ENCODE measurements around the gene ELOVL2. TPM values are rescaled to one million over a fixed set of nuclear protein-coding genes. Genes with fewer than 3 reads are reported as not detected.

ELOVL2 gene
- total RNA-seq, 1 experiment from 2014 or later, result 12.7 TPM

DNA sequence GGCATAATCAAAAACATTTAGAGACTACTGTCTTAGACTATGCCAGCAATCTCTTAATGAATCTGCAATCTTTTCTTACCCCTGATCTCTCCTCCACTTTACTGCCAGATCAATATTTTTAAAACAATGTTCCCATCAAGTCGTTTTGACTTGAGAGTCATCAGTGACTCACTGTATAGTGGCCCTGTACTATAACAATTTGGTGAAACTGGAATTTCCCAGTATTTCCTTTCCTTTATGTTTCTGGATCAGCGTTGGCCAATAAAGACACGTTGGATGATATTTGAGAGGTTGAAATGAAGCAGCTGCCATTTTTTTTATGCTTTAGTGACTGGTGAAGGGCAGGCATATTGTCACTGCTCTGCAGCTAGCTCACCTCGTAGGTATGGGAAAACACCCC, 39.4 kb upstream of the ELOVL2 start:
- H3K27ac ChIP-seq (ENCODE audit: low read depth, low read length, poor library complexity, severe bottlenecking), result no peak overlapping the region
- POLR2A ChIA-PET (ENCODE audit: low non-redundant PET), result no interaction called here
- intact Hi-C loops (cut with micrococcal nuclease; ENCODE audit: unreplicated experiment), result no loop called here
- H3K36me3 ChIP-seq (ENCODE audit: insufficient read depth, low read length, poor library complexity, severe bottlenecking), result no peaks in the 10 kb centered on the region
- no peak for DNase-seq (ENCODE audit: low spot score)
- H3K9me3 ChIP-seq (ENCODE audit: low read depth, low read length, poor library complexity, severe bottlenecking), result no peaks in the 10 kb centered on the region
- no peak overlapping the region for H3K4me3 ChIP-seq (ENCODE audit: low read depth, low read length, poor library complexity, severe bottlenecking)
- CTCF ChIA-PET, result interaction anchor here (0.8 kb wide), 1 partner anchor 15 kb away, joined by 4 read pairs; no protein-coding TSS in a partner anchor
- TF ChIP-seq, protein P1, sequence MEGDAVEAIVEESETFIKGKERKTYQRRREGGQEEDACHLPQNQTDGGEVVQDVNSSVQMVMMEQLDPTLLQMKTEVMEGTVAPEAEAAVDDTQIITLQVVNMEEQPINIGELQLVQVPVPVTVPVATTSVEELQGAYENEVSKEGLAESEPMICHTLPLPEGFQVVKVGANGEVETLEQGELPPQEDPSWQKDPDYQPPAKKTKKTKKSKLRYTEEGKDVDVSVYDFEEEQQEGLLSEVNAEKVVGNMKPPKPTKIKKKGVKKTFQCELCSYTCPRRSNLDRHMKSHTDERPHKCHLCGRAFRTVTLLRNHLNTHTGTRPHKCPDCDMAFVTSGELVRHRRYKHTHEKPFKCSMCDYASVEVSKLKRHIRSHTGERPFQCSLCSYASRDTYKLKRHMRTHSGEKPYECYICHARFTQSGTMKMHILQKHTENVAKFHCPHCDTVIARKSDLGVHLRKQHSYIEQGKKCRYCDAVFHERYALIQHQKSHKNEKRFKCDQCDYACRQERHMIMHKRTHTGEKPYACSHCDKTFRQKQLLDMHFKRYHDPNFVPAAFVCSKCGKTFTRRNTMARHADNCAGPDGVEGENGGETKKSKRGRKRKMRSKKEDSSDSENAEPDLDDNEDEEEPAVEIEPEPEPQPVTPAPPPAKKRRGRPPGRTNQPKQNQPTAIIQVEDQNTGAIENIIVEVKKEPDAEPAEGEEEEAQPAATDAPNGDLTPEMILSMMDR (conservative IDR thresholded peaks at IDR 0.05; ENCODE audit: low read depth, low read length), result no peak
- no peak for TF ChIP-seq EZH2 (IDR thresholded peaks at IDR 0.05; ENCODE audit: borderline replicate concordance, low read depth, low read length, poor library complexity, severe bottlenecking)
- BruUV-seq (replicated peaks), result no TSS peak
- H3K27me3 ChIP-seq (replicated peaks; ENCODE audit: insufficient read depth, low read depth, low read length, poor library complexity), result no peaks in the 10 kb centered on the region
- H3K4me1 ChIP-seq (ENCODE audit: insufficient read depth, low read length, poor library complexity, severe bottlenecking), result no peaks in the 10 kb centered on the region

DNA sequence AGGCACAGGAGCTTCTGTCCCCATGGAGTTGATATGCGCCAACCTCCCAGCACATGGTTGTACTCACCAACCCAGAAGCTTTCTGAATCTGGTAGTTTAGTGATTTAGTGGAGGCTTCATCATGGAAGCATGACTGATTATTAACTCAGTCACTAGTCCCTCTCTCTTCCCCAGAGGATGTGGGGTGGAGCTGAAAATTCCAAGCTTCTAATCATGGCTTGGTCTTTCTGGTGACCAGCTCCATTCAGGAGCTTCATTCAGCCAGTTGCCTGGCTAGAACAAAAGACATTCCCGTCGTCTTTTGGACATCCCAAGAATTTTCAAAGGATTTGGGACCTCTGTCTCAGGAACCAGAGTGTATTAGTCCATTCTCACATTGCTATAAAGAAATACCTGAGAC, 36.2 kb upstream of the ELOVL2 start:
- no peaks in the 10 kb centered on the region for H3K4me1 ChIP-seq (ENCODE audit: insufficient read depth, low read length, poor library complexity, severe bottlenecking)
- DNase-seq (ENCODE audit: low spot score), result no peak
- H3K9me3 ChIP-seq (ENCODE audit: low read depth, low read length, poor library complexity, severe bottlenecking), result no peaks in the 10 kb centered on the region
- intact Hi-C loops (cut with micrococcal nuclease; ENCODE audit: unreplicated experiment), result no loop called here
- no peaks in the 10 kb centered on the region for H3K36me3 ChIP-seq (ENCODE audit: insufficient read depth, low read length, poor library complexity, severe bottlenecking)
- TF ChIP-seq, protein P1 (conservative IDR thresholded peaks at IDR 0.05; ENCODE audit: low read depth, low read length), result no peak
- TF ChIP-seq EZH2 (IDR thresholded peaks at IDR 0.05; ENCODE audit: borderline replicate concordance, low read depth, low read length, poor library complexity, severe bottlenecking), result no peak
- no peak overlapping the region for H3K27ac ChIP-seq (ENCODE audit: low read depth, low read length, poor library complexity, severe bottlenecking)
- H3K27me3 ChIP-seq (replicated peaks; ENCODE audit: insufficient read depth, low read depth, low read length, poor library complexity), result no peaks in the 10 kb centered on the region
- POLR2A ChIA-PET (ENCODE audit: low non-redundant PET), result no interaction called here
- no peak overlapping the region for H3K4me3 ChIP-seq (ENCODE audit: low read depth, low read length, poor library complexity, severe bottlenecking)
- BruUV-seq (replicated peaks), result no TSS peak
- CTCF ChIA-PET, result interaction anchor here (1.2 kb wide), 1 partner anchor 12 kb away, joined by 3 read pairs; no protein-coding TSS in a partner anchor

DNA sequence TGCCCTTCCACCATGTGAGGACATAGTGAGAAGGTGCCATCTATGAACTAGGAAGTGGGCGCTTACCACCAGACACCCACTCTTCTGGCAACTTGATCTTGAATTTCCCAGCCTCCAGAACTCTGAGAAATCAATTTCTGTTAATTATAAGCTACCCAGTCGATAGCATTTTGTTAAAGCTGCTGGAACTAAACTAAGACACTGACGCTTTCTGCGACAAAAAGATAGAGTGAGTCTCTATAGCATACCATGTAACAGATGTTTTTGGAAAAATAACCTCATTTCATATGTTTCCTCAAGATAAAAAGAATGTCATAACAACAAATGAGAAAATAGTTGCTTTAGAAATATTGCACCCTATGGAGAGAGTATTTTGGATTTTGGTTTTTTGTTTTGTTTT, 34.2 kb upstream of the ELOVL2 start:
- Histone ChIP-seq H3K4me1 (ENCODE audit: insufficient read depth, low read length, poor library complexity, severe bottlenecking) (no peaks in the 10 kb centered on the region), H3K27me3 (replicated peaks; ENCODE audit: insufficient read depth, low read depth, low read length, poor library complexity) (no peaks in the 10 kb centered on the region)
- CTCF ChIA-PET, result no interaction called here

More for the DNA sequence above, 34.2 kb upstream of the ELOVL2 start:
- POLR2A ChIA-PET (ENCODE audit: low non-redundant PET), result no interaction called here
- no peak overlapping the region for H3K4me3 ChIP-seq (ENCODE audit: low read depth, low read length, poor library complexity, severe bottlenecking)
- no peaks in the 10 kb centered on the region for H3K36me3 ChIP-seq (ENCODE audit: insufficient read depth, low read length, poor library complexity, severe bottlenecking)
- TF ChIP-seq EZH2 (IDR thresholded peaks at IDR 0.05; ENCODE audit: borderline replicate concordance, low read depth, low read length, poor library complexity, severe bottlenecking), result no peak
- TF ChIP-seq, protein P1 (conservative IDR thresholded peaks at IDR 0.05; ENCODE audit: low read depth, low read length), result no peak
- DNase-seq (ENCODE audit: low spot score), result no peak
- intact Hi-C loops (cut with micrococcal nuclease; ENCODE audit: unreplicated experiment), result no loop called here
- no peaks in the 10 kb centered on the region for H3K9me3 ChIP-seq (ENCODE audit: low read depth, low read length, poor library complexity, severe bottlenecking)
- BruUV-seq (replicated peaks), result no TSS peak
- H3K27ac ChIP-seq (ENCODE audit: low read depth, low read length, poor library complexity, severe bottlenecking), result no peak overlapping the region
